Astrocyte (in vitro differentiated cells and primary cell): ENCODE measurements around the gene PCCA.

Experiments used
- CTCF ChIP-seq: IDR thresholded peaks from 2 replicates; pipeline ENCODE4 v1.5.1; 2011; ENCODE audit warnings: low read depth, mild to moderate bottlenecking, inconsistent platforms, low read length, moderate library complexity; ENCODE audit not compliant: insufficient read depth
- EZH2 ChIP-seq: IDR thresholded peaks from 2 replicates; pipeline ENCODE4 v1.6.1; 2012; ENCODE audit warnings: mild to moderate bottlenecking, low read length, inconsistent platforms; ENCODE audit not compliant: insufficient read depth

GRCh38 chr13:100442095-100442832 is 353.4 kb downstream of the PCCA start:
- TF ChIP-seq CTCF (no peak), EZH2 (no peak)
